Stimulated activated naive CD4-positive, alpha-beta T cell (primary cell): ENCODE data around the gene WNT7A.
"Not testable (repeated sequence)": the region's sequence is repeated elsewhere in the genome, so short reads cannot be mapped to it uniquely, and the experiment has no call there.

Source experiments
- DNase-seq, 6 experiments: peaks; one replicate each; lab custom pipeline; 2025; lab: John Stamatoyannopoulos, UW

WNT7A gene

DNA sequence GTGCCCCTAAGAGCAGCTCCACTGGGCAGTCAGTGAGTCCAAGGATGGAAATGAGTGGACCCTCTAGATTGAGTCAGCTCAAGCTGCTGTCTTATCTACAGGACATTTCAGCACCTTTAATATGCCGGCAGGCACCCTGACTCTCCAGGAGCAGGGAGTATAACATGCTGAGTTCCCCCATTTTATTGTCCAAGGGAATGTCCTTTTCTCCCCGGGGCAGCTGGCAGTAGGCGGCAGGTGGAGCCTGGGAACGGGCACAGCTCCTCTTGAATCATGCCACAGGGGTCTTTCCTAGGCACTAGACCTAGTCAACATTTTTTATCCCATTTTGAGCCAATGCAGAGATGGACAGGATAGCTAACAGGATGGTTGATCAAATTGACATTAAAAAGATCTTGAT, 14.8 kb downstream of the WNT7A start:
- DNase-seq: no peak

DNA sequence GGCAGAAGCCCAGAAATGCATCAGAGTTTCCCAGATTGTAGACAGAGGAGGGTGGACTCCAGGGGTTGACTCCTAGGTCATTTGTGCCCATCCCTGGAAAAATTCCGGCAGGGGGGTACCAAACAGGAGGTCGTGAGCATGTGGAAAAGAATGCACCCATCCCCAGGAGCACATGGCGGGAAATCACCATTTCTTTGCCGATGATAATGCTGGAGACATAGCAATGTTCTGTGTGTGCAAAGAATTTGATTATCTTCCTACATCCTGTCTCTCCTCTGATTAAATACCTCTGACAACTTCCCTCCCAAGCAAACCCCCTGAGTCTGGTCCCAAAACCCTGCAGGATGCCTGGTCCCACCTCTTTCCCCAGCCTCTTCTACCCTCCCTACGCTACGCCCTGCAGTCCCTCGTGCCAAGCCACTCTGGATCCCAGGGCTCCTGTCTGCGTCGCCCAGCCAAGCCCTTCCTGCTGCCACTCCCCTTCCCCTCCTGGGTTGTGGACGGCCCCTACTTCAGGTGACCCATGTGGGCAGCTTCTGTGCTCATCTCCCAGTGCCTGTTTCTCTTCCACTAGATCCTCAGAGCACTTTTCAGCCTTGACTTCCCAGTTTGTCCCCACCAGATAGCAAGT, 15.8 kb downstream of the WNT7A start:
- DNase-seq: no peak

DNA sequence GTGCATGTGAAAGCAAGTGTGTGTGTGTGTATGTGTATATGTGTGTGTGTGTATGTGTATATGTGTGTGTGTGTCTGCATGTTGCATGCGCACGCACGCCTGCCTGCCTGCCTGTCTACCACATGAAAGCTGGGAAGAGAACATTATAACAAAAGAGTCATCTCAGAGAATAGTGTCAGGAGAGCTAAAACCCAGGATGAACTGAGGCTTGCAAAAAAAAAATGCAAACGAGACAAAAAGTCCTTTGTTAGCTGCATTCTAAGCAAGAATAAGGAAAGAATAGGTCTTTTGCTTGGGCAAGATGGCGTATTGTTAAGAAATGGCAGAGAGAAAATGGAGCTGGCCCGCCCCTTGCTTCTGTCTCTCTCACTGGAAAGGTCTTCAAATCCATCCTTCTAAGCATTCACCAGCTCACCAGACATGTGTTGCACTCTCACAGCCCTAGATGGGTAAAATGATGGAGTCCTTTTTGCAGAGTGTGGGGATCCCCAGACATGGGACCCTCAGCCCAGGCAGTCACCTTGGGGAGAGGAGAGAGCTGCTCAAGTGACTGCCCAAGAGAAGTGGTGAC, 16.4 kb downstream of the WNT7A start:
- no peak for DNase-seq

DNA sequence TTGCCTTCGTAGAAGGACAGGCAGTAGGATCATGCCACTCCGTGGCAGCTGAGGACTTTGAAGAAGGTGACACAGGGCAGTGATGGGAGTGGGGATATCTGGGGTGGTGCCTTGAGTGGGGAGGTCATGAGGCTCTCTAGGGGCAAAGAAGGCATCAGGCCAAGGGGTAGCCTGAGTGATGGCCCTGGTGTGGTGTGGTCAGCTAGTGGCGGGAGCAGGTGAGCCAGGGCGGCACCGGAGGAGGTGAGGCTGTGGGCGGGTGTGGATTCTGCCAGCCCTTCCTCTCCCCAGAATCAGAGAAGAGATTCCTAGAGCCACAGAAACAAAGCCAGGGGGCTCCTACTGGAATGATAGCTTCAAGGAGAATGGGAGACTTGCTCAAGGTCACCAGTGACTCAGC, 18.4 kb downstream of the WNT7A start:
- DNase-seq: no peak

DNA sequence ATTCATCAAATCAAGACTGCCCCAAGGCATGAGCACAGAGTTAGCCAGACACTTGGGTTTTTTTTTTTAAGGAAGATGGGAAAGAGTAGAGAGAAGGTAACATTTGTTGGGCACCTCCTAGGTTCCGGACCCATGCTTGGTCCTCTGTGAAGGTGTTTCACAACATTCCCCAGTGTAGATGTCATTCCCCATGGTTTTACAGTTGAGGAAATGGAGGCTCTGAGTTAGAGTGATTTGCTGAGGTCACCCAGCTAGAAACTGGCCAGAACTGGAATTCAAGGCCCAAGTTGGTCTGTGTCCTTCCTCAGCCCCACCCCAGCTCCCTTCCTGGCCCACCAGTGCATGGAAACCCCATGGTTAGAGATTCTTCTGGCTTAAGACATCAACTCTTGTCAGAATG, 19.9 kb downstream of the WNT7A start:
- DNase-seq: no peak

DNA sequence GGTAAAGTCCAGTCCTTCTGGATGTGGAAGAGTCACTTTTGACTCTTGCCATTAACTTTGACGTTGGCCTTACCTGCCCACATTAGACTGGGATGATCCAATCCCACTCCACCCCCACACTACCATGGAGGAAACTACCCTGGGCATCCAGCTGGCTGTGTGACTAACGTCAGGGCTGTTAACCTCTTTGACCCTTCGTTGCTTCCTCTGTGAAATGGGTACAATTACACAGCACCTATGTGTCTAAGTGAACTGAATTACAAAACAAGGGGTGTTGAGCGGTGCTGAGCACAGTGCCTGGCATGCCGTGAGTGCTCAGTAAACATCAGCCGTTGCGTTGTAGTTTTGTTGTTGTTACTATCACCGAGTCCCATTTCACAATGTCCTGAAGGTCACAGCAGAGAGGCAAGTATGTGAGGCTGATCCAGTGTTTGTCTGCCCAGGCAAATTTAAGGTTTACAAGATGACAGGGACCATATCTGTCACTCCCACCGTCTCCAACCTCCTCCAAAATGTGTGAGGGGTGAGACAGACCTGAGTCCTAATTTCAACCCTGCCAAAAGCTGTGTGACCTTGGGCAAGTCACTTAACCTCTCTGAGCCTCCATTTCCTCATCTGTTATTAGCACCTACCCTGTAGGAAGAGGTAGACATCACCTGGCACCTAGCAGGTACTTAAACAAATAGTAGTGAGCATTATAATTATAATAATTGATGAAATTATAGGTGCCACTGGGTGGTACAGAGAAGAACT, 20.9 kb downstream of the WNT7A start:
- DNase-seq: no peak

DNA sequence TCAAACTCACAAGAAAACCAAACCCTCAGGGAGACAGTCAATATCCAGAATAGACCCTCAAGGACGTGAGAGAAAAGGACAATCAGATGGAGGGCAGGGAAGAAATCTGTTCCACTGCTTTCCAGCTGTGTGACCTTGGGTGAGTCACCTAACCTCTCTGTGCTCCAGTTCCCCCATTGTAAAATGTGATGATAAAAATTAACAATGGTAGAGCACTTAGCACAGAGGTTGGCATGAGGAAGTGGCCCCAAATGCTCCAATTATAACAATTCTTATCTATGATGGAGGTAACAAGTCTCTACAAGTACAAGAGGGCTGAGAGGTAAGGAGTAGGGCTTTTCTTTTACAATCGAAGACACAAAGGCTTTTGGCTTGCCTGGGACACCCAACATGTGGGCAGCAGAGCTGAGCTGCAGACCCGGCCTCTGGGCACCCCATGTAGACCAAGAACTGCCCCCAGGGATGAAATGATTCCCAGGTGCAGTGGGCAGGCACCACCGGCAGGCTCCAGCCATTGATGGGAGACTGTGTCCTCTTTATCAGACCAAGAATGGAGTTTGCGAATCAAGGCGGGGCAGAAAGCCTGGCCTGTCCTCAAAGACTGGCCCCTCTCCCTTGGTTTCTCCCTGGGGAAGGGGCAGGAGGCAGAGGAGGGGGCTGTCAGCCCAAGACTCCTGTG, 22.0 kb downstream of the WNT7A start:
- no peak for DNase-seq

DNA sequence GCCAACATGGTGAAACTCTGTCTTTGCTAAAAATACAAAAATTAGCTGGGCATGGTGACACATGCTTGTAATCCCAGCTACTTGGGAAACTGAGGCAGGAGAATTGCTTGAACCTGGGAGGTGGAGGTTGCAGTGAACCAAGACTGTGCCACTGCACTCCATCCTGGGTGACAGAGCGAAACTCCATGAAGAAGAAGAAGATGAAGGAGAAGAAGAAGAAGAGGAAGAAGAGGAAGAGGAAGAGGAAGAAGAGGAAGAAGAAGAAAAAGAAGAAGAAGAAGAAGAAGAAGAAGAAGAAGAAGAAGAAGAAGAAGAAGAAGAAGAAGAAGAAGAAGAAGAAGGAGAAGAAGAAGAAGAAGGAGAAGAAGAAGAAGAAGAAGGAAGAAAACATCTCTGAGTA, 23.2 kb downstream of the WNT7A start:
- not testable (repeated sequence) for DNase-seq

DNA sequence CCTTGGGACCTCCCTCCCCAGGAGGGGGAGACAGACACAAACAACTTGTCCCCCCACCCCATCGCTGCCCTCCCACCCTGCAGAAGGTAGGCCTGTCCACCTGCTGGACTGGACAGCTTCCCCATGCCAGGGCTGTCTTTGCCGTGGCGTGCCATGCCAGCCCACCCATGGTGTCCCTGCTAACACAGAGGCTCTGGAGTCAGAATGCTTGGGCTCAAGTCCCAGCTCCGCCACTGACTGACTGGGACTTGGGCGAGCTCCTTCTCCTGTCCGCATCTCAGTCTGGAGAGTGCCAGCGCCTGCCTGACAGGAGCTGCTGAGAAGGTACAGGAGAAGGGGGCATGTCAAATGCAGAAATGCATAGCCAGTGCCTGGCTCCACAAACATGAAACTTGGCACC, 23.9 kb downstream of the WNT7A start:
- DNase-seq: no peak

DNA sequence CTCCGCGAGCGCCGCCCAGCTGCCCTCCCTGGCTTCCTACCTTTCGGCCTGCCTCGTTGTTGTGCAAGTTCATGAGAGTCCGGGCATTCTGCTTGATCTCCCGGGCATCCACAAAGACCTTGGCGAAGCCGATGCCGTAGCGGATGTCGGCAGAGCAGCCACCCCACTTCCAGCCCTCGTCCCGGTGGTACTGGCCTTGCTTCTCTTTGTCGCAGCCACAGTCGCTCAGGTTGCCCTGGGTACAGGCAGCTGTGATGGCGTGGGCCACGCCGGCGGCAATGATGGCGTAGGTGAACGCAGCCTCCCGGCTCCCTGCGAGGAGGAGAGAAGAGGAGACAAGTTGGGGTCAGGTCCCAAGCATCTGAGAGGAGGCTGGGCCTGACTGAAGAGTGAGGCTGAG, 25.4 kb downstream of the WNT7A start:
- no peak for DNase-seq

DNA sequence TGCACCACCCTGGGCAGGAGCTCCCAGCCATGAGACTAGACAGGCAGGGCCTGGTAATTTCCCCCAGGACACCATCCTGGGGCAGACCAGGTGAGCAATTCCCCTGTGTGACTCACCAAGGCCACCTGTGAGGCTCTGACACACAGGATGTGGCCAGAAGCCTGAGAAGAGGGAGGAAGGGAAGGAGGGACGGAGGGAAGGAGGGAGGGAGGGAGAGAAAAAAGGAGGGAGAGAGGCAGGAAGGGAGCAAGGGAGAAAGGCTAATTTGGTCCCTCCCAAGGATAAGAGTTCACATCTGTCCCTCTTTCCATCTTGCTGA, 25.9 kb downstream of the WNT7A start:
- DNase-seq: no peak

DNA sequence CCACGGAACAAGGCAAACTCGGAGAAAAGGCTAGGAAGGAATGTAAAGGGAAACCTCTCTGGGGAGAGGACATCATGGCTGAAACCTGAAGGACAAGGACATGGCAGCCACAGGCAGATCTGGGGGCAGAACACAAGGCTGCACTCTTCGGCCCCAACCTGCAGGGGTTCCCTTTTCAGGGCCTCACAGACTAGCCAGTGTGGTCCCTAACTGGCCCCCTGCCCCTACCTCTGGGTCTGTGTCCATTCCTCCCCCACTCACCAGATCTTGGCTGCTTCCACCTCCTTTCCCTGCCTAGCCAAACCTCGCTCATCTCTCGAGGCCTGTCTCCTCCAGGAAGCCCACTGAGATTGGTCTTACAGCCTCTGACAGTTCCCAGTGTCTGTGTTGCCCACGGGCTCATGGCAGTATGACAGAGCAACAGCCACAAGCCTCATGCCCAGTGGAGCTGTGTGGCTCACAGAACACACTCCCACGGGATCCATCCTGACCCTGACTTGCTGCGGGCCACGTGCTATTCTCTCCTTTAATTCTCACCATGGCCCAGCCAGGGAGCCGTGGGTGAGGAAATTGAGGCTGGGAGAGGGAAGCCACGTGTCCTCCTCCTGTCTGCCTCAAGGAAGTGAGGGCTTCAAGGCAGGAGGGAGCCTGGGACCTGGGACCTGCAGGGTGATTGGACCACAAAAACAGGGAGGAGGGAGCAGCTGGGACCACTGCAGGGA, 26.5 kb downstream of the WNT7A start:
- no peak for DNase-seq

DNA sequence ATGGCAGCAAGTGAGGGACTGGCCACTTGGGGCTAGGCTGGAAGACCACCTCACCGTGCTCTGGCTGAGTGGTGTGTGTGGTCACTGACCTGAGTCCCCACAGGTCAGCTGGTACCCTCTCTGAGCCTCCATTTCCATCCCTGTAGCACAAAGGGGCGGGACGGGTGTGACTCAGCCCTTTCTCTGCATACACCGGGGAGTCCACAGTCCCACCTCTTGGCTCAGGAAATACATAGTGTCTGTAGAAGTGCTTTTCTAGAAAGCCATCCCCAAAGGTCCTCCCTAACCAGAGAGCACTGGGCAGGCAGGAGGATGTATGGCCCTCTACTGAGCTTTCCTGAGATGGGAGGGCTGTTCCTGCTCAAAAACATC, 27.2 kb downstream of the WNT7A start:
- DNase-seq: no peak

DNA sequence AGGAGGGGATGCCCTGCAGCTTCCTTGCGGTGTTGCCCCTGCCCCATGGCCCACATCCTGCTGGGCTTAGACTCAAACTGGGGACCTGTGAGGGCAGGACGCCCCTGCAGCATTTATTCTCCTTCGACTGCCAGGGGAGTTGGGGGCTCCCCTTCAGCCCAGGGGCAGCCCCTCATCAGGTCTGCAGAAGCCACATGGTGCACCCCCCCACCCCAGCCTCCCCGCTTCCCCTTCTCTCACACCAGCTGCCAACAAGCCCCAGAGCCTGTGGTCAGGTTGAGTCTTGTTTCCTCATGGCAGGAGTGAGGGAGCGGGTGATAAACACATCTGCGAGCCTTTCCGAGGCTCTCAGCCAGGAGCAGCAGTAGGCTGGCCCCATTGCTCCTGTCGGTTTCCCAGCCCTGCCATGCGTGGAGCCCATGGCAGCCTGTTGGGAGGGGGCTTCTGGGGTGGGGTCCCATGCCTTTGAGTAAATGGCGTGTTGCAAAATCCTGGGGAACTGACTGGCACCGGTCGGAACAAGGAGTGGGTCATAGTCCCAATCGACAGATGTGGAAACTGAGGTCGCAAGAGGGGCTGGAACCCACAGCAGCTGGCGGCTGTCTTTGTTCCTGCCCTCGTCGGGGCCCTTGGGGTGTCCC, 27.8 kb downstream of the WNT7A start:
- no peak for DNase-seq

DNA sequence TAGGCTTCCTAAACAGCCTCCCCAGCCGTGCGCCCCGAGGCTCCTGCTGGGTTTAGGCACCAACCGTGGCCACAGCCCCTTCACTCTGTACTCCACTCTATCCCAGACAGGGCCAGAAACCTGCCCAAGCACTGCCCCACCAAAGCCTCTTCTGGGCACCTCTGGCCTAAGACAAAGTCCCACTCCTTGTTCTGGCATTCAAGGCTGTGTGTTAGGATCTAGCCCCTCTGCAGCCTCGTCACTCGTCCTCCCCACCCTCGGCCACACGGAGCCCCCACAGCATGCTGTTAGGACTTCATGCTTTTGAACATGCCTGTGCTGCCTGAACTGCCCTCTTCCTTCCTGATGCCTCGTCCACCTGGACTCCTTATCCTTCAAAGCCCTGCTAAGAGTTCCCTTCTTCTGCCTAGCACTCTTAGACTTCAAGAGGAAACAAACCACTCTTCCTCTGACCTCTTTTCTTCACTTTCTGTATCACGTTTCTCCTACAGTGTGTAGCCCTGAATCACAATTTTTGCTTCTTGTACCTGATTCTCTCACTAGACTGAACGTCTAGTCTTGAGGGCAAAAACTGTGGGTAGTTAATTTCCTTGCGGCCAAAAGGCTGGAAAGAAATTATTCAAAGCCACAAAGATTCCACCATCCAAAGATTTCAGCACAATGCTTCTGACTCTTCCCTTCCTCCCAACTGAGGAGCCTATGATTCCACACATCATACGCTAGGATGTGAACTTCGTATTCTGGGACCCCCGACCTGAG, 28.6 kb downstream of the WNT7A start:
- no peak for DNase-seq

DNA sequence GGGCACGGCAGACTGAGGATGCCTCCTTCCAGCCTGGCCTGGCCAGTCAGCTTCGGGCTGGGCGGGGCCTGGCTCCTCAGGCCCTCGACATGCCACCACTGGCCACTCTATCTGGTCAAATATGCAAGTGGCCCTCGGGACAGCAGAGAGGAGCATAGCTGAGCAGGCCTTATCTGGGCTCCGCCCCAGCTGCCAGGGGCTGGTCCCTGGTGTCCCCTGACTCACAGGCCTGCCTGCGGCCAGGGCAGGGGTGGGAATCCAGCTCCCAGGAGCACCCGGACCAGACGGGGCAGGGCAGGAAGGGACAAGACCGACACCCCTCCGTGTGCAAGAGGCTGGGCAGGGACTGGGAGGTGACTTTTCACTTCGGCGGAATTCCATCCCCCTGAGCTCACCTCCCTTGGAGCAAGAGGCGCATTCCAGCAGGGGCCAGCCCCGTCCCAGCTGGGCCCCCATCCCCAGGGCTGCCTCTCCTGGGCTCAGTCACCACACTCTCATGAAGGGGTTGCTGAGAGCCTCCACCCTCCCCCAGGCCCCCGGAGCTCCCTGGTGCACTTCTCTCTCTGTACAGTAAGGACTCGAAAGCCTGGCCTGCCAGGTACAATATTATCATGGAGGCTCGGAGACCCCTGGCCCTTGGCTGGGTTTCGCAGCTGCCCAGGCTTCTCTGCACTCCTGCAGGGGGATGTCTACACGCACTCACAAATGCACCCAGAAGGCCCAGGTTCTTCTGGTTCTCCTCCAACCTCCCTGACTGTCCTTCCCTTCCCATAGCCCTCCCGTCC, 29.5 kb downstream of the WNT7A start:
- no peak for DNase-seq

DNA sequence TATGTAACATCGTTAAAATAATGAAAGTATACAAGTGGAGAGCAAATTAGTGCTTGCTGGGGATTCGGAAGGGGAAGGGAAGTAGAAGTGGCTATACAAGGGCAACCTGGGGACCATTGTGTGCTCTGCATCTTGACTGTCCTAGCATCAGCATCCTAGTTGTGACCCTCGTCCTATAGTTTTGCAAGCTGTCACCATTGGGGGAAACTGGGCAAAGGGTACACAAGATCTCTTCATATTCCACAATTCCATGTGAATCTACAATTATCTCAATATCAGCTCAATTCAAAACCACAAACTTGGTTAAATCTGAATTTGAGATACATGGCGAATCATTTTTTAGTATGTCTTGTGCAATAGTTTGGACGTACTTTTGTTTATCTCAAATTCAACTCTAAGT, 30.9 kb downstream of the WNT7A start:
- DNase-seq: no peak

DNA sequence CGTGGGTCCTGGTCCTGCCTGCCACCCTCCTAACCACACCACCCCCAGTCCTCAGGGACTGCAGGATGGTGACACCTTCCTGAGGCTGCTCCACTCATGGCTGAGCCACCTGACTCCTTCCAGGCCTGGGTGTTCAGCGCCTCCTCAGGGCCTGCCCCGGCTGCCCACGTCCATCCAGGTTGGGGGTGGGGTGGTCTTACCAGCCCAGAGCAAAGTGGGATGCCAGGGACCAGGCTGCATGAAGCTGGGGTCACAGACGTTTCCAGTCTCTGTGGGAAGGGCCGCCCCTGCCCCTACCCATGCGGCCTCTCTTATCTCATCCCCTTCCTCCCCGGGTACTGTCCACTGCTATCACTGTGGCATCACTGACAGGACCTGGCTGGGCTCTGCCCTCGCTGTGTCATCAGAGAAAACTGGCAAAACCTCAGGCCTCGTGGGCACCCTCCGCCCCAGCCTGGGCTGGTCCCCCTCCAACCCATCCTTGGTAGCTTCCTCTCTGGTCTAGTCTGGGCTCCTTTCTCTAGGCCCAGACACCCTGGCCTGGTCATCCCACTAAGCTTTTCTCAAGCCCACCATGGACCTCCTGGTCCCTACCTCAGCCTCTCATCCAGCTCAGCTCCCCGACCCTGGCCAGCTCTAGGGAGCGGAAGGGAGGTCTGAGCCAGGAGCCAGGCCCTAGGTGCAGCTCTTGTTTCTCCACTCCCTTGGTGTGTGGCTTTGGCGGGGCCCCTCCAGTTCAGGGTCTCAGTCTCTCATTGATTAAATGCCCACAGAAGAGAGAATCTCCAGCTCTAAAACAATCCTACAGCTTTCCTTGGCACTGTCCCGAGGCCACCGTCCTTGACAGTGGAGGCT, 32.9 kb downstream of the WNT7A start:
- no peak for DNase-seq

DNA sequence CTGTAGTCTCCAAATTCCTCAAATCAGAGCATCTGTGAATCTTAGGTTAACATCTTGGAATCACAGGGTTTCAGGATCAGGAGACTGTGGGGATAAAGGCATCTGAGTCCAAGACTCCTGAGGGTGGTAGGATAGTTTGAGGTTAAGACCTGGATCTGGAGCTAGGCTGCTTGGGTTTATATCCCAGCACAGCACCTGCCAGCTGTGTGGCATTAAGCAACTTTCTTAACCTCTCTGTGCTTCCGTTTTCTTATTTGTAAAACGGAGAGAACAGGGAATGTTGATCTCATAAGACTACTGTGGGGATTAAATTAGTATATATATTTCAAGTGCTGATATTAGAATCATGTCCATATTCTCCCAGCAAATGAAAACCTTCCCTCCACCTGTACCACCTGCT, 33.6 kb downstream of the WNT7A start:
- no peak for DNase-seq

DNA sequence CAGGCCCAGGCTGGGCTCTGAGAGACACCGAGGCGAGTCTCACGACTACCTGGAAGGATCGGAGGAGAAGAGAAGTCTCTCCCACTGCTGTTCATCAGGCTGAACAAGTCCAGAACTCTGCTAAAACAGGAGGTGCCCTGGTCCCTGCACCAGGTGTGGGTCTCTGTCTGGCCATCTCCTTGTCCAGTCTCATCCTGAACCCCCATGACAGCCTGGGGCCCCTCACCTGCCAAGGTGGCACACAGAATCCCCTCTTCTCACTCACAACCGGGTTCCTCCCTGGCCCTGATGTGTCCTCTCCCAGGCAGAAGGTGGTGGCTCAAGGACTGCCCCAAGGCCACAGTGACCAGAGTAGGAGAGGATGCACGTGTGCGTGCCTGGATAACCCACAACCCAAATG, 34.1 kb downstream of the WNT7A start:
- no peak for DNase-seq
